Activated effector memory CD4-positive, alpha-beta T cell treated with Interleukin-2 at 50 U/mL for 16 hours (primary cell): ENCODE data around the gene EPHA4.

Experiments used
- DNase-seq: peaks from one replicate; pipeline ENCODE4 v3.0.0-alpha.2; 2020

The EPHA4 gene

GRCh38 chr2:221571025-221571550 lies 1.0 kb downstream of the EPHA4 start:
- DNase-seq, result peak; percentile 40

- peak; percentile 15 for DNase-seq
Observed at GRCh38 chr2:221570321-221570935, 1.7 kb downstream of the EPHA4 start.

GRCh38 chr2:221569871-221570270 lies 2.2 kb downstream of the EPHA4 start:
- no peak for DNase-seq

GRCh38 chr2:221569425-221569845 lies 2.7 kb downstream of the EPHA4 start:
- DNase-seq, result no peak

- DNase-seq, result no peak
Observed at GRCh38 chr2:221568299-221568698, 3.8 kb downstream of the EPHA4 start.

GRCh38 chr2:221567809-221568208 lies 4.3 kb downstream of the EPHA4 start:
- no peak for DNase-seq

GRCh38 chr2:221567231-221567760 lies 4.8 kb downstream of the EPHA4 start:
- no peak for DNase-seq

- no peak for DNase-seq
Observed at GRCh38 chr2:221563270-221563985, 8.7 kb downstream of the EPHA4 start.

GRCh38 chr2:221562226-221562625 lies 9.9 kb downstream of the EPHA4 start:
- no peak for DNase-seq

- DNase-seq, result no peak
Observed at GRCh38 chr2:221561770-221562169, 10.3 kb downstream of the EPHA4 start.

GRCh38 chr2:221559991-221560390 lies 12.1 kb downstream of the EPHA4 start:
- no peak for DNase-seq

- no peak for DNase-seq
Observed at GRCh38 chr2:221558107-221558506, 14.0 kb downstream of the EPHA4 start.

- no peak for DNase-seq
Observed at GRCh38 chr2:221555494-221555846, 16.6 kb downstream of the EPHA4 start.

- no peak for DNase-seq
Observed at GRCh38 chr2:221554769-221555493, 17.2 kb downstream of the EPHA4 start.

GRCh38 chr2:221553333-221553732 lies 18.8 kb downstream of the EPHA4 start:
- no peak for DNase-seq

GRCh38 chr2:221552291-221552690 lies 19.8 kb downstream of the EPHA4 start:
- DNase-seq, result no peak

GRCh38 chr2:221551864-221552263 lies 20.2 kb downstream of the EPHA4 start:
- DNase-seq, result no peak

GRCh38 chr2:221549143-221549542 lies 23.0 kb downstream of the EPHA4 start:
- no peak for DNase-seq

GRCh38 chr2:221546505-221547225 lies 25.4 kb downstream of the EPHA4 start:
- no peak for DNase-seq

GRCh38 chr2:221541131-221541735 lies 30.9 kb downstream of the EPHA4 start:
- no peak for DNase-seq

- no peak for DNase-seq
Observed at GRCh38 chr2:221539246-221539645, 32.9 kb downstream of the EPHA4 start.

- no peak for DNase-seq
Observed at GRCh38 chr2:221535824-221536223, 36.3 kb downstream of the EPHA4 start.
